MM.1S (cell line): ENCODE results near the gene PXT1.

Experiments
- DNase-seq: peaks from one replicate; pipeline ENCODE4 v3.0.0-alpha.2; 2015
- H2AFZ ChIP-seq: fragments of 300-600 bp; sonication (generic); 2 replicates; pipeline ENCODE4 v1.6.0; 2016; ENCODE audit warnings: antibody characterized with exemption, low read length
- H3F3A ChIP-seq: fragments of 300-600 bp; sonication (generic); 2 replicates; pipeline ENCODE4 v1.6.1; 2016; ENCODE audit warnings: mild to moderate bottlenecking, antibody characterized with exemption, low read length, moderate library complexity, mixed read lengths; ENCODE audit not compliant: insufficient read depth
- H3K27ac ChIP-seq: fragments of 300-600 bp; sonication (generic); 2 replicates; pipeline ENCODE4 v1.5.1; 2016; ENCODE audit warnings: mild to moderate bottlenecking, low read length
- H3K27me3 ChIP-seq: fragments of 300-600 bp; sonication (generic); replicated peaks from 2 replicates; pipeline ENCODE4 v1.6.0; 2016; ENCODE audit warnings: low read length; ENCODE audit not compliant: insufficient read depth
- H3K36me3 ChIP-seq: fragments of 300-600 bp; sonication (generic); replicated peaks from 2 replicates; pipeline ENCODE4 v1.6.1; 2016; ENCODE audit warnings: mild to moderate bottlenecking, low read length, mixed read lengths; ENCODE audit not compliant: insufficient read depth
- H3K4me1 ChIP-seq: fragments of 300-600 bp; sonication (generic); 2 replicates; pipeline ENCODE4 v1.6.1; 2016; ENCODE audit warnings: low read length, mixed read lengths
- H3K4me2 ChIP-seq: fragments of 300-600 bp; sonication (generic); 2 replicates; pipeline ENCODE4 v1.6.0; 2016; ENCODE audit warnings: low read depth, low read length
- H3K4me3 ChIP-seq: fragments of 300-600 bp; sonication (generic); 2 replicates; pipeline ENCODE4 v1.5.1; 2016; ENCODE audit warnings: low read length, mixed read lengths
- H3K79me2 ChIP-seq: fragments of 300-600 bp; sonication (generic); 2 replicates; pipeline ENCODE4 v1.6.1; 2016; ENCODE audit warnings: mixed run types, low read length, mixed read lengths
- H3K9ac ChIP-seq: fragments of 300-600 bp; sonication (generic); 2 replicates; pipeline ENCODE4 v1.6.1; 2016; ENCODE audit warnings: low read length, mixed read lengths
- H3K9me2 ChIP-seq: fragments of 300-600 bp; sonication (generic); replicated peaks from 2 replicates; pipeline ENCODE4 v1.6.1; 2016; ENCODE audit warnings: mild to moderate bottlenecking, low read length, mixed read lengths; ENCODE audit not compliant: insufficient read depth
- H3K9me3 ChIP-seq: fragments of 300-600 bp; sonication (generic); replicated peaks from 2 replicates; pipeline ENCODE4 v1.6.1; 2016; ENCODE audit warnings: mild to moderate bottlenecking, low read length, mixed read lengths; ENCODE audit not compliant: insufficient read depth
- H4K20me1 ChIP-seq: fragments of 300-600 bp; sonication (generic); 2 replicates; pipeline ENCODE4 v1.6.1; 2016; ENCODE audit warnings: mild to moderate bottlenecking, low read length, moderate library complexity, mixed read lengths; ENCODE audit not compliant: insufficient read depth
- EZH2 ChIP-seq: fragments of 300-600 bp; sonication (generic); optimal IDR thresholded peaks from 2 replicates; pipeline ENCODE3; 2017; ENCODE audit warnings: low read depth, mild to moderate bottlenecking, antibody characterized with exemption, low read length, mixed read lengths
- EZH2phosphoT487 ChIP-seq: fragments of 300-600 bp; sonication (generic); IDR thresholded peaks from 2 replicates; pipeline ENCODE4 v1.6.1; 2018; ENCODE audit warnings: antibody characterized with exemption, low read length
- TF ChIP-seq, protein P1 (sequence below): fragments of 300-600 bp; sonication (generic); IDR thresholded peaks from 2 replicates; pipeline ENCODE4 v1.5.1; 2016; ENCODE audit warnings: antibody characterized with exemption, low read length, mixed read lengths

Gene PXT1

DNA sequence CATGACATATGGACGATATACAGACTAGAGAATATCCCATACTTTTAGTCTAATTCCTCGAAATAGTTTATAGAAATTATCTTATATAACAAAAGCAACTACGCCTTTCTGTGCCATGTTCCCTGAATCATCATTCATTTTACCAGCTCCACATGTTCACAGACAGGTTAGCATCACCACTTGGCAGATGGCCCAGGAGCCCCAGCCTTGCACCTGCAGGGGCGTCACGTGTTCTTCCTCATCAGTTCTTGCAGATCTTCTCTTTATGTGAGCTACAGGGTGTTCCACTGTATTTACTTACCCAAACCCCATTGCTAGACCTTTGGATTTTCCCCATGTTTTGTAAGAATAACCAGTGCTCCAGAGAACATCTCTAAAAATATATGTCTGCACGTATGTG, 93.4 kb downstream of the PXT1 start:
- H3K9ac ChIP-seq: no peak overlapping the region
- no peaks in the 10 kb centered on the region for H4K20me1 ChIP-seq
- peak; percentile 82 for DNase-seq
- H3K27ac ChIP-seq: peak overlapping the region; percentile 19; the same call in 1 of the 2 replicates
- H3K79me2 ChIP-seq: no peaks in the 10 kb centered on the region
- no peaks in the 10 kb centered on the region for H3K9me3 ChIP-seq
- 0 out of 2 replicates have a peak overlapping the region, but pooled peaks have one; percentile 11 for H3K4me2 ChIP-seq
- no peaks in the 10 kb centered on the region for H3K36me3 ChIP-seq
- H3K4me3 ChIP-seq: no peak overlapping the region
- no peaks in the 10 kb centered on the region for H3K9me2 ChIP-seq
- no peak for TF ChIP-seq EZH2phosphoT487
- TF ChIP-seq EZH2: no peak
- TF ChIP-seq, protein P1, sequence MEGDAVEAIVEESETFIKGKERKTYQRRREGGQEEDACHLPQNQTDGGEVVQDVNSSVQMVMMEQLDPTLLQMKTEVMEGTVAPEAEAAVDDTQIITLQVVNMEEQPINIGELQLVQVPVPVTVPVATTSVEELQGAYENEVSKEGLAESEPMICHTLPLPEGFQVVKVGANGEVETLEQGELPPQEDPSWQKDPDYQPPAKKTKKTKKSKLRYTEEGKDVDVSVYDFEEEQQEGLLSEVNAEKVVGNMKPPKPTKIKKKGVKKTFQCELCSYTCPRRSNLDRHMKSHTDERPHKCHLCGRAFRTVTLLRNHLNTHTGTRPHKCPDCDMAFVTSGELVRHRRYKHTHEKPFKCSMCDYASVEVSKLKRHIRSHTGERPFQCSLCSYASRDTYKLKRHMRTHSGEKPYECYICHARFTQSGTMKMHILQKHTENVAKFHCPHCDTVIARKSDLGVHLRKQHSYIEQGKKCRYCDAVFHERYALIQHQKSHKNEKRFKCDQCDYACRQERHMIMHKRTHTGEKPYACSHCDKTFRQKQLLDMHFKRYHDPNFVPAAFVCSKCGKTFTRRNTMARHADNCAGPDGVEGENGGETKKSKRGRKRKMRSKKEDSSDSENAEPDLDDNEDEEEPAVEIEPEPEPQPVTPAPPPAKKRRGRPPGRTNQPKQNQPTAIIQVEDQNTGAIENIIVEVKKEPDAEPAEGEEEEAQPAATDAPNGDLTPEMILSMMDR: no peak
- no peaks in the 10 kb centered on the region for H3K27me3 ChIP-seq
- H3K4me1 ChIP-seq: peaks cover 8% of the 10 kb centered on the region; the same call in 1 of the 2 replicates
- no peaks in the 10 kb centered on the region for H3F3A ChIP-seq
- no peak overlapping the region for H2AFZ ChIP-seq

DNA sequence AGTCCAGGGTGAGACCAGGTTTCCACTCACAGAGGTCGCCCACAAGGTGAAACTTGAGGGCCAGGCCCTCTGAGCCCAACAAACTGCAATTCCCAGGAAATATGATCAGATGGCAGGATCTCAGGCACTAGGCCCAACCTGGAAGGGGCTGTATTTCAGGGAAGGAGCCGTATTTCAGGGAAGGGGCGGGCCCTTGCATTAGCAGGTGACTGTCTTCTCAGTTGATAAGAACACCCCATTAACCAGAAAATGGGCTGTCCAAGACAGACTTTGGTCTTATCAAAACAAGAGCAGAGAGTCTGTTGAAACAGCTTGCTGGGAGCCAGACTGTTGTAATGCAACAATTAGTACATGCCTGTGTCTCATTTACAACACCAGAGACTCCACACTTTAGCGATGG, 95.0 kb downstream of the PXT1 start:
- Histone ChIP-seq H3K9me3 (no peaks in the 10 kb centered on the region), H4K20me1 (no peaks in the 10 kb centered on the region), H3K27me3 (no peaks in the 10 kb centered on the region), H3K4me3 (no peak overlapping the region), H3K9me2 (no peaks in the 10 kb centered on the region), H3K4me1 (peaks cover 8% of the 10 kb centered on the region; the same call in 1 of the 2 replicates), H3K79me2 (no peaks in the 10 kb centered on the region), H3K27ac (no peak overlapping the region), H2AFZ (no peak overlapping the region), H3F3A (no peaks in the 10 kb centered on the region), H3K4me2 (no peak overlapping the region), H3K36me3 (no peaks in the 10 kb centered on the region), H3K9ac (no peak overlapping the region)
- no peak for TF ChIP-seq EZH2
- TF ChIP-seq EZH2phosphoT487: no peak
- TF ChIP-seq, protein P1: no peak
- no peak for DNase-seq

DNA sequence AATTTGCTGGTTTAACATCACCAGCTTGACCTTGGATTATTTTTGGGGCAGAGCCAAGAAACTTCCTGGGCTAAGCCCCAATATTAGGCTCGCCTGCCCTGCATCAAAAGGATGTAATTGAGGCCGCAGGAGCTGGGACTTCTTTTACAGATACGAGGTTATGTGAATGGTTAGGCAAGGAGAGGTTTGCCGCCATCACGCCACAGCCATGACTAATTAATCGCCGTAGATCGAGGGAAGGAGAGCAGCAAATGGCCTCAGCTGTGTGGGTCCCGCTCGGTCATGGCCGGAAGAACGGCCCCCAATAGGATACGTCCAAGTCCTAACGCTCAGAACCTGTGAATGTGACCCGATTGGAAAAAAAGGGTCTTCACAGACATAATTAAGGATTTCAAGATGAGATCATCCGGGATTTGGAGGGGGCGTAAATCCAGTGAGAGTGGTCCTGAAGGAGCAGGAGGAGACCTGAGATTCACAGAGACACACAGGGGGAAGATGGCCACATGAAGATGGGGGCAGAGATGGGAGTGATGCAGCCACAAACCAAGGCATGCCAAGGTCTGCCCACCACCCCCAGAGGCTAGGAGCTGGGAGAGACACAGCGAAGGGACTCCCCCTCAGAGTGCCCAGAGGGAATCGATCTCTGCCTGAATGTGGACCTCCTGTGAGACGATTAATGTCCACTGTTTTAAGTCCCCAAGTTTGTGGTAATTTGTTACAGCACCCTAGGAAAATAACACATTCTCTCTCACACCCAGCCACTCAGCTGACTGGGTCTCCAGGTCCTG, 96.0 kb downstream of the PXT1 start:
- Histone ChIP-seq H3F3A (no peaks in the 10 kb centered on the region), H3K4me2 (no peak overlapping the region), H3K9ac (no peak overlapping the region), H3K27me3 (no peaks in the 10 kb centered on the region), H3K9me2 (no peaks in the 10 kb centered on the region), H3K79me2 (no peaks in the 10 kb centered on the region), H3K9me3 (no peaks in the 10 kb centered on the region), H2AFZ (no peak overlapping the region), H3K27ac (no peak overlapping the region), H3K36me3 (no peaks in the 10 kb centered on the region), H3K4me1 (peaks cover 8% of the 10 kb centered on the region; the same call in 1 of the 2 replicates), H4K20me1 (no peaks in the 10 kb centered on the region), H3K4me3 (no peak overlapping the region)
- no peak for DNase-seq
- TF ChIP-seq EZH2: no peak
- TF ChIP-seq, protein P1: no peak
- TF ChIP-seq EZH2phosphoT487: no peak
